GM23248 (cell line): ENCODE data around the gene TPRA1.

Experiments used
- EZH2 ChIP-seq: fragments of 200-600 bp; sonication (generic); IDR thresholded peaks from 2 replicates; pipeline ENCODE4 v1.6.1; 2018; ENCODE audit warnings: antibody characterized with exemption, mild to moderate bottlenecking; ENCODE audit not compliant: insufficient read depth, poor library complexity, severe bottlenecking
- EZH2phosphoT487 ChIP-seq: fragments of 200-600 bp; sonication (generic); IDR thresholded peaks from 2 replicates; pipeline ENCODE4 v1.6.1; 2018; ENCODE audit warnings: antibody characterized with exemption, moderate library complexity, mild to moderate bottlenecking, low read depth; ENCODE audit not compliant: insufficient read depth

DNA sequence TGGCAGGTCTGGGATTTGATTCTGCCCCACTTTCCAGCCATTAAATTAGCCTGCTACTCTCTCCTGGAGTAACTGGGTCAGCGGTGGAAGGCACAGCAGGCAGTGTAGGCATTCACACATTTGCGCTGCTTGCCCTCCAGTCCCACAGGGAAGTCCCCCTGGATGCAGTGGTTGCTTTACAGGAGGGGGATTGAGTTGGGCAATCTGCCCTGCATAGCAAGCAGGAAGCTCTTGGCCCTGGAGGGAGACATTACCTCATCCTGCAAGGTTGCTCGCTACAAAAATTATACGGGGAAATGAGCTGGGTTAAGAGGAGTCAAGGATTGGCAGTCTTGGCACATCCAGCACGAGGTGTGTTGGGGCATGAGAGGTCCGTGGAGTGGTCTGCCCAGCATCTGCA is 22.4 kb upstream of the TPRA1 start:
- TF ChIP-seq EZH2phosphoT487 (no peak), EZH2 (no peak)
